Kidney (tissue), 22 donors: ENCODE measurements around the gene PRSS50. TPM values are rescaled to one million over a fixed set of nuclear protein-coding genes. Genes with fewer than 3 reads are reported as not detected.

Source experiments
- DNase-seq, 5 donors: peaks; one replicate each; pipeline ENCODE4 v3.0.0-alpha.2; 2013 to 2020
- FAIRE-seq: peaks from 2 replicates; lab custom pipeline; 2012; peaks lifted over from hg19 to GRCh38; lab: Jason Lieb, UNC
- H3K27ac ChIP-seq, 2 donors: one replicate each; pipeline ENCODE4 v1.7.0; 2013; ENCODE audit warnings: low read depth in 2 of 2, low read length in 2 of 2, inconsistent platforms in 1 of 2
- H3K27me3 ChIP-seq: one replicate; pipeline ENCODE4 v1.7.1; 2013; ENCODE audit warnings: low read length, inconsistent platforms; ENCODE audit not compliant: control insufficient read depth, insufficient read depth
- H3K36me3 ChIP-seq, 3 donors: one replicate each; pipeline versions ENCODE4 v1.7.0 to v1.7.1; 2013; ENCODE audit warnings: low read length in 3 of 3, control low read depth in 1 of 3, inconsistent platforms in 1 of 3; ENCODE audit not compliant: insufficient read depth in 3 of 3, control insufficient read depth in 2 of 3
- H3K4me1 ChIP-seq, 3 donors: one replicate each; pipeline versions ENCODE4 v1.7.0 to v1.7.1; 2013; ENCODE audit warnings: low read length in 3 of 3, inconsistent platforms in 1 of 3, low read depth in 1 of 3; ENCODE audit not compliant: control insufficient read depth in 2 of 3, insufficient read depth in 2 of 3
- H3K4me3 ChIP-seq, 3 donors: one replicate each; pipeline versions ENCODE4 v1.7.0 to v1.8.1; 2013; ENCODE audit warnings: low read length in 3 of 3, control low read depth in 1 of 3, inconsistent platforms in 1 of 3
- H3K9ac ChIP-seq, 3 donors: one replicate each; pipeline versions ENCODE4 v1.7.0 to v1.7.1; 2013; ENCODE audit warnings: low read length in 3 of 3, control low read depth in 1 of 3, inconsistent platforms in 1 of 3
- H3K9me3 ChIP-seq, 3 donors: one replicate each; pipeline versions ENCODE4 v1.7.0 to v1.7.1; 2013; ENCODE audit warnings: low read length in 3 of 3, control low read depth in 1 of 3, inconsistent platforms in 1 of 3; ENCODE audit not compliant: control insufficient read depth in 2 of 3, insufficient read depth in 1 of 3
- CTCF ChIP-seq: IDR thresholded peaks from 3 replicates; pipeline ENCODE4 v1.5.1; 2012; ENCODE audit warnings: mild to moderate bottlenecking, moderate library complexity, borderline replicate concordance; ENCODE audit not compliant: insufficient read depth; ENCODE audit errors: extremely low read depth
- intact Hi-C: fragments of 100-400 bp; cut with DNase I; formaldehyde crosslinking; loops from one replicate; pipeline ENCODE4 v1.11.1; 2022
- long read RNA-seq, 10 donors: library from polyadenylated mRNA in 1 of 10; unstranded in 1 of 10; transcript quantifications; one replicate each; pipeline ENCODE4 v2.0.0 and lab custom pipeline, GENCODE V29; 2021 to 2026
- polyA plus RNA-seq: library from polyadenylated mRNA; stranded (reverse); fragments of 350-450 nt; fragmentation: Illumina TruSeq; extraction: RNeasy Lipid Tissue Mini Kit (QIAGEN cat#74804); gene quantifications from one replicate; pipeline ENCODE4 v1.2.3, GENCODE V29; 2014; ENCODE audit warnings: low read depth, low replicate concordance; ENCODE audit not compliant: insufficient read depth
- total RNA-seq: library from RNA; stranded (reverse); fragmentation: NEBNext Ultra II Directional; extraction: Animal tissue kit (Norgen Biotek cat#: 25700); gene quantifications from one replicate; pipeline ENCODE4 v1.2.1, GENCODE V29; 2021
- donor health status: control.
- donor health status: control.
- donor health status: control.
- donor health status: control.
- donor health status: control.
- donor health status: DM: yes; HTN: yes; CAD: no.
- donor health status: Normal renal cell carcinoma (clear cell type).

Gene PRSS50, protein sequence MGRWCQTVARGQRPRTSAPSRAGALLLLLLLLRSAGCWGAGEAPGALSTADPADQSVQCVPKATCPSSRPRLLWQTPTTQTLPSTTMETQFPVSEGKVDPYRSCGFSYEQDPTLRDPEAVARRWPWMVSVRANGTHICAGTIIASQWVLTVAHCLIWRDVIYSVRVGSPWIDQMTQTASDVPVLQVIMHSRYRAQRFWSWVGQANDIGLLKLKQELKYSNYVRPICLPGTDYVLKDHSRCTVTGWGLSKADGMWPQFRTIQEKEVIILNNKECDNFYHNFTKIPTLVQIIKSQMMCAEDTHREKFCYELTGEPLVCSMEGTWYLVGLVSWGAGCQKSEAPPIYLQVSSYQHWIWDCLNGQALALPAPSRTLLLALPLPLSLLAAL
- total RNA-seq (0.35 TPM), polyA plus RNA-seq (0.19 TPM)
- long read RNA-seq, donor 1, result 0 reads
- long read RNA-seq, donor 2, result 0 reads
- long read RNA-seq, donor 3, result 0 reads
- long read RNA-seq, donor 4, partial matches to known transcripts, result 7 of 7 reads
- long read RNA-seq, donor 4, other reads (novel, unspliced or antisense), result 0 of 7 reads
- long read RNA-seq, donor 5, result 0 reads
- long read RNA-seq, donor 6, result 0 reads
- long read RNA-seq, donor 7, partial matches to known transcripts, result 0 of 1 reads
- long read RNA-seq, donor 7, other reads (novel, unspliced or antisense), result 1 of 1 reads
- long read RNA-seq, donor 8, result 0 reads
- long read RNA-seq, donor 9, result 0 reads
- long read RNA-seq, donor 10, result 0 reads

- H3K4me3 ChIP-seq, result no peak within 1 kb of the TSS
These were observed at the start of gene PRSS50 for GRCh38 chr3:46717447-46718231. TSS of gene PRSS50 (minus strand) at chr3:46717869. CDS start at chr3:46717824, 45 bp downstream.

GRCh38 chr3:46764206-46764605 lies 46.5 kb upstream of the PRSS50 start:
- H3K4me1 ChIP-seq, result no peaks in the 10 kb centered on the region
- FAIRE-seq (no peak), DNase-seq (no peak)
- intact Hi-C loops, result no loop called here
- H3K9me3 ChIP-seq, result peaks cover 0 to 12% (median 0%) of the 10 kb centered on the region in 3 donors
- H3K9ac ChIP-seq, result no peak overlapping the region
- H3K4me3 ChIP-seq, result no peak overlapping the region
- TF ChIP-seq CTCF, result no peak
- H3K36me3 ChIP-seq, result no peaks in the 10 kb centered on the region
- H3K27me3 ChIP-seq, result no peaks in the 10 kb centered on the region
- H3K27ac ChIP-seq, result no peak overlapping the region

More at GRCh38 chr3:46717447-46718231, at the start of gene PRSS50:
- FAIRE-seq (no peak), DNase-seq (peak in 2 of 5 donors; percentile 34 to 39)
- H3K4me1 ChIP-seq, result no peaks in the 10 kb centered on the region
- no peak for TF ChIP-seq CTCF
- no peak within 1 kb of the TSS for H3K27ac ChIP-seq
- no peaks in the 10 kb centered on the region for H3K9me3 ChIP-seq
- no peaks in the 10 kb centered on the region for H3K27me3 ChIP-seq
- intact Hi-C loops, result no loop called here
- H3K9ac ChIP-seq, result no peak within 1 kb of the TSS
- H3K36me3 ChIP-seq, result no peaks in the 10 kb centered on the region

DNA sequence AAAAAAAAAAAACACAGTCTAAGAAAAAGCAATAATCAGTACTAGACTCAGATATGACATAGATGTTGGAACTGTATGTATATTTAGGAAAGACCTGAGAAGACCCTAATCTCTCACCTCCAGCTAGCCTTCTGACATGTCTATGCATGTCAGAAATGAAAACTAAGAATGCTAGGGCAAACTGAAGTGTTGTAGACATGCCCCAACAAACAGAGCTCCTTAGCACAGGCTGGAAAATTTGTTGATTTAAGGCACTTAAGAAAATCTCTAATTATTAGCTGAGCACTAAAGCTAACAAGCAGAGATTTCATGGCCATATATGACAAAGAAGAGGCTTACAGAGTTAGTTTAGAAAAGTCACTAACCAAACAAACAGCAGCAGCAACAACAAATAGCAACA lies 45.5 kb upstream of the PRSS50 start:
- Histone ChIP-seq H3K27me3 (no peaks in the 10 kb centered on the region), H3K4me1 (no peaks in the 10 kb centered on the region), H3K4me3 (no peak overlapping the region), H3K36me3 (no peaks in the 10 kb centered on the region), H3K9ac (no peak overlapping the region), H3K27ac (no peak overlapping the region), H3K9me3 (peaks cover 0 to 9% (median 0%) of the 10 kb centered on the region in 3 donors)
- no peak for TF ChIP-seq CTCF
- DNase-seq, result no peak
- no peak for FAIRE-seq
- intact Hi-C loops, result no loop called here
